HepG2 (cell line): ENCODE results near the gene MAP3K4. TPM values are rescaled to one million over a fixed set of nuclear protein-coding genes. Genes with fewer than 3 reads are reported as not detected.
A peak's percentile ranks its signal among the peaks of the same experiment; 100 is the strongest.

Experiments used
- GFI1 ChIP-seq: sonication (generic); formaldehyde crosslinking; IDR thresholded peaks from 2 replicates; pipeline ENCODE4 v1.5.0; 2020; ENCODE audit warnings: missing genetic modification reagents, mild to moderate bottlenecking, borderline replicate concordance
- HNRNPL ChIP-seq: fragments of 200-400 bp; formaldehyde crosslinking; IDR thresholded peaks from 2 replicates; pipeline ENCODE4 v1.6.1; 2017; ENCODE audit warnings: mild to moderate bottlenecking, low read depth, low read length
- HOXA7 ChIP-seq: sonication (generic); formaldehyde crosslinking; IDR thresholded peaks from 2 replicates; pipeline ENCODE4 v1.8.1; 2022; ENCODE audit warnings: mild to moderate bottlenecking, missing genetic modification reagents, moderate library complexity
- KDM2A ChIP-seq: sonication (generic); formaldehyde crosslinking; IDR thresholded peaks from 2 replicates; pipeline ENCODE4 v1.4.0; 2020; ENCODE audit warnings: low read depth, missing genetic modification reagents, borderline replicate concordance
- KLF13 ChIP-seq: sonication (generic); formaldehyde crosslinking; IDR thresholded peaks from 2 replicates; pipeline ENCODE4 v1.4.0; 2020; ENCODE audit warnings: mild to moderate bottlenecking, missing genetic modification reagents
- KMT2B ChIP-seq: IDR thresholded peaks from 2 replicates; pipeline ENCODE4 v1.6.1; 2016; ENCODE audit warnings: missing genetic modification reagents, missing compliant biosample characterization
- MYNN ChIP-seq: sonication (generic); formaldehyde crosslinking; IDR thresholded peaks from 2 replicates; pipeline ENCODE4 v1.4.0; 2020; ENCODE audit warnings: mild to moderate bottlenecking, low read depth, missing genetic modification reagents
- POLR2AphosphoS2 ChIP-seq: IDR thresholded peaks from 2 replicates; pipeline ENCODE4 v1.6.1; 2011; ENCODE audit warnings: low read depth, low read length, improper control_type of control experiment
- SRF ChIP-seq: IDR thresholded peaks from 2 replicates; pipeline ENCODE4 v1.6.1; 2011; ENCODE audit warnings: mild to moderate bottlenecking, low read depth, low read length, moderate library complexity
- ZBTB1 ChIP-seq: sonication (generic); formaldehyde crosslinking; IDR thresholded peaks from 2 replicates; pipeline ENCODE4 v1.4.0; 2020; ENCODE audit warnings: missing genetic modification reagents, borderline replicate concordance
- ZBTB7A ChIP-seq: sonication (generic); formaldehyde crosslinking; IDR thresholded peaks from 2 replicates; pipeline ENCODE4 v1.8.0; 2022; ENCODE audit warnings: mild to moderate bottlenecking, missing genetic modification reagents
- ZNF263 ChIP-seq: sonication (generic); formaldehyde crosslinking; IDR thresholded peaks from 2 replicates; pipeline ENCODE4 v1.4.0; 2020; ENCODE audit warnings: missing genetic modification reagents
- ZNF337 ChIP-seq: sonication (generic); formaldehyde crosslinking; IDR thresholded peaks from 2 replicates; pipeline ENCODE4 v1.5.1; 2020; ENCODE audit warnings: missing genetic modification reagents, low read depth, mild to moderate bottlenecking, borderline replicate concordance
- ZNF484 ChIP-seq: sonication (generic); formaldehyde crosslinking; IDR thresholded peaks from 2 replicates; pipeline ENCODE4 v1.5.1; 2020; ENCODE audit warnings: mild to moderate bottlenecking, low read depth, missing genetic modification reagents, borderline replicate concordance
- ZNF543 ChIP-seq: sonication (generic); formaldehyde crosslinking; IDR thresholded peaks from 2 replicates; pipeline ENCODE4 v1.4.0; 2020; ENCODE audit warnings: mild to moderate bottlenecking, missing genetic modification reagents
- ZNF550 ChIP-seq: sonication (generic); formaldehyde crosslinking; IDR thresholded peaks from 2 replicates; pipeline ENCODE4 v1.4.0; 2020; ENCODE audit warnings: mild to moderate bottlenecking, missing genetic modification reagents, borderline replicate concordance
- ZNF614 ChIP-seq: IDR thresholded peaks from 2 replicates; pipeline ENCODE4 v1.6.1; 2018; ENCODE audit warnings: missing biosample characterization, missing genetic modification reagents, inconsistent platforms, borderline replicate concordance
- ZNF644 ChIP-seq: IDR thresholded peaks from 2 replicates; pipeline ENCODE4 v1.6.1; 2016; ENCODE audit warnings: low read depth
- ZNF788 ChIP-seq: sonication (generic); formaldehyde crosslinking; IDR thresholded peaks from 2 replicates; pipeline ENCODE4 v1.5.0; 2020; ENCODE audit warnings: mild to moderate bottlenecking, missing genetic modification reagents, borderline replicate concordance
- polyA plus RNA-seq, 8 experiments: library from polyadenylated mRNA; depleted of rRNA in 3 of 8; stranded (reverse) in 7 of 8; unstranded in 1 of 8; fragments of >200 nt; fragmentation: Illumina TruSeq in 4 of 8; extraction: Trizol in 4 of 8; gene quantifications; 2 replicates each; pipeline versions ENCODE4 v1.2.1 to v1.2.3, GENCODE V29; 2011 to 2016; ENCODE audit warnings: low read depth in 4 of 8, missing spikeins in 1 of 8, mixed read lengths in 1 of 8; ENCODE audit not compliant: insufficient read depth in 1 of 8
- total RNA-seq, 5 experiments: library from RNA; depleted of rRNA; stranded (reverse); fragments of >200 nt; fragmentation: Illumina TruSeq; extraction: Trizol; gene quantifications; 2 replicates each; pipeline ENCODE4 v1.2.3, GENCODE V29; 2016; ENCODE audit warnings: low read depth in 1 of 5
- TF ChIP-seq, protein P1 (sequence below): sonication (generic); formaldehyde crosslinking; IDR thresholded peaks from 2 replicates; pipeline ENCODE4 v1.4.0; 2020; ENCODE audit warnings: missing genetic modification reagents, mild to moderate bottlenecking, borderline replicate concordance
- TF ChIP-seq, protein P2 (sequence below): sonication (generic); formaldehyde crosslinking; conservative IDR thresholded peaks from 2 replicates; pipeline ENCODE4 v1.5.0; 2020; ENCODE audit warnings: missing genetic modification reagents
- TF ChIP-seq, protein P3 (sequence below): sonication (generic); formaldehyde crosslinking; conservative IDR thresholded peaks from 2 replicates; pipeline ENCODE4 v1.4.0; 2020; ENCODE audit warnings: mild to moderate bottlenecking, missing genetic modification reagents, moderate library complexity
- TF ChIP-seq, protein P4 (sequence below): sonication (generic); formaldehyde crosslinking; IDR thresholded peaks from 2 replicates; pipeline ENCODE4 v1.8.0; 2022; ENCODE audit warnings: low read depth, missing genetic modification reagents

Gene MAP3K4
- total and polyA plus RNA-seq, 2 of the 13 experiments (the other 11 are each of a cell fraction or from before 2014, with no cell fraction given): 12.9 to 33.6 TPM

DNA sequence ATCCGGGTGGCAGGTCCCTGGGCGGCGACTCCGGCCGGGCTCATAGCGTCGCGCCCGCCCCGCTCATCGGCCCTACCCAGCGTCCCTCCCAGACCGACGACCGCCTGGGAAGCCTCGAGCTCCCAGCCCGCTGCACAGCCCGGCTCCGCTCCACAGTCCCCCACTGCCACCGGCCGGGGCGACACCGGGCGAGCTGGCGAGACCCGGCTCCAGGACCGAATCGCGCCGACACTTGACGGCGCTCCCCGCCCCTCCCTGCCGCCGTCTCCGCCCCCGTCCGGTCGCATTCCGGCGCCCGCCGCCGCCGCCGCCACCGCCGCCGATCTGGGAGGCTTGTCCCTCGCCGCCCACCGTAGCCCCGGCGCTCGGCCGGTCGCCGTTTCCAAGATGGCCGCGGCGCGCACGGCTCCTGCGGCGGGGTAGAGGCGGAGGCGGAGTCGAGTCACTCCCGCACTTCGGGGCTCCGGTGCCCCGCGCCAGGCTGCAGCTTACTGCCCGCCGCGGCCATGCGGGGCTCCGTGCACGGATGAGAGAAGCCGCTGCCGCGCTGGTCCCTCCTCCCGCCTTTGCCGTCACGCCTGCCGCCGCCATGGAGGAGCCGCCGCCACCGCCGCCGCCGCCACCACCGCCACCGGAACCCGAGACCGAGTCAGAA lies at the start of gene MAP3K4 (continued):
- TF ChIP-seq, protein P1, sequence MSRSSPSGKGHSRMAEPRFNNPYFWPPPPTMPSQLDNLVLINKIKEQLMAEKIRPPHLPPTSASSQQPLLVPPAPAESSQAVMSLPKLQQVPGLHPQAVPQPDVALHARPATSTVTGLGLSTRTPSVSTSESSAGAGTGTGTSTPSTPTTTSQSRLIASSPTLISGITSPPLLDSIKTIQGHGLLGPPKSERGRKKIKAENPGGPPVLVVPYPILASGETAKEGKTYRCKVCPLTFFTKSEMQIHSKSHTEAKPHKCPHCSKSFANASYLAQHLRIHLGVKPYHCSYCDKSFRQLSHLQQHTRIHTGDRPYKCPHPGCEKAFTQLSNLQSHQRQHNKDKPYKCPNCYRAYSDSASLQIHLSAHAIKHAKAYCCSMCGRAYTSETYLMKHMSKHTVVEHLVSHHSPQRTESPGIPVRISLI (CRISPR knock-in tag): peak; percentile 11
- TF ChIP-seq ZNF644 (CRISPR knock-in tag) (no peak), HNRNPL (no peak), ZNF263 (CRISPR knock-in tag) (no peak), HOXA7 (CRISPR knock-in tag) (no peak), KLF13 (CRISPR knock-in tag) (no peak), ZNF337 (peak; percentile 49; the same call in 1 of the 2 replicates), ZNF484 (CRISPR knock-in tag) (no peak), ZNF543 (peak; percentile 97), KDM2A (CRISPR knock-in tag) (peak; percentile 95), ZBTB7A (CRISPR knock-in tag) (no peak), SRF (no peak), ZNF788 (peak; percentile 60), GFI1 (CRISPR knock-in tag) (no peak; the same call in 1 of the 2 replicates), POLR2AphosphoS2 (no peak), MYNN (CRISPR knock-in tag) (no peak), ZNF550 (no peak), ZNF614 (CRISPR knock-in tag) (peak; percentile 51; the same call in 1 of the 2 replicates), ZBTB1 (no peak), KMT2B (CRISPR knock-in tag) (peak; percentile 75)
- TF ChIP-seq, protein P2, sequence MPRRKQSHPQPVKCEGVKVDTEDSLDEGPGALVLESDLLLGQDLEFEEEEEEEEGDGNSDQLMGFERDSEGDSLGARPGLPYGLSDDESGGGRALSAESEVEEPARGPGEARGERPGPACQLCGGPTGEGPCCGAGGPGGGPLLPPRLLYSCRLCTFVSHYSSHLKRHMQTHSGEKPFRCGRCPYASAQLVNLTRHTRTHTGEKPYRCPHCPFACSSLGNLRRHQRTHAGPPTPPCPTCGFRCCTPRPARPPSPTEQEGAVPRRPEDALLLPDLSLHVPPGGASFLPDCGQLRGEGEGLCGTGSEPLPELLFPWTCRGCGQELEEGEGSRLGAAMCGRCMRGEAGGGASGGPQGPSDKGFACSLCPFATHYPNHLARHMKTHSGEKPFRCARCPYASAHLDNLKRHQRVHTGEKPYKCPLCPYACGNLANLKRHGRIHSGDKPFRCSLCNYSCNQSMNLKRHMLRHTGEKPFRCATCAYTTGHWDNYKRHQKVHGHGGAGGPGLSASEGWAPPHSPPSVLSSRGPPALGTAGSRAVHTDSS (CRISPR knock-in tag): peak; percentile 66; the same call in 1 of the 2 replicates
- TF ChIP-seq, protein P3, sequence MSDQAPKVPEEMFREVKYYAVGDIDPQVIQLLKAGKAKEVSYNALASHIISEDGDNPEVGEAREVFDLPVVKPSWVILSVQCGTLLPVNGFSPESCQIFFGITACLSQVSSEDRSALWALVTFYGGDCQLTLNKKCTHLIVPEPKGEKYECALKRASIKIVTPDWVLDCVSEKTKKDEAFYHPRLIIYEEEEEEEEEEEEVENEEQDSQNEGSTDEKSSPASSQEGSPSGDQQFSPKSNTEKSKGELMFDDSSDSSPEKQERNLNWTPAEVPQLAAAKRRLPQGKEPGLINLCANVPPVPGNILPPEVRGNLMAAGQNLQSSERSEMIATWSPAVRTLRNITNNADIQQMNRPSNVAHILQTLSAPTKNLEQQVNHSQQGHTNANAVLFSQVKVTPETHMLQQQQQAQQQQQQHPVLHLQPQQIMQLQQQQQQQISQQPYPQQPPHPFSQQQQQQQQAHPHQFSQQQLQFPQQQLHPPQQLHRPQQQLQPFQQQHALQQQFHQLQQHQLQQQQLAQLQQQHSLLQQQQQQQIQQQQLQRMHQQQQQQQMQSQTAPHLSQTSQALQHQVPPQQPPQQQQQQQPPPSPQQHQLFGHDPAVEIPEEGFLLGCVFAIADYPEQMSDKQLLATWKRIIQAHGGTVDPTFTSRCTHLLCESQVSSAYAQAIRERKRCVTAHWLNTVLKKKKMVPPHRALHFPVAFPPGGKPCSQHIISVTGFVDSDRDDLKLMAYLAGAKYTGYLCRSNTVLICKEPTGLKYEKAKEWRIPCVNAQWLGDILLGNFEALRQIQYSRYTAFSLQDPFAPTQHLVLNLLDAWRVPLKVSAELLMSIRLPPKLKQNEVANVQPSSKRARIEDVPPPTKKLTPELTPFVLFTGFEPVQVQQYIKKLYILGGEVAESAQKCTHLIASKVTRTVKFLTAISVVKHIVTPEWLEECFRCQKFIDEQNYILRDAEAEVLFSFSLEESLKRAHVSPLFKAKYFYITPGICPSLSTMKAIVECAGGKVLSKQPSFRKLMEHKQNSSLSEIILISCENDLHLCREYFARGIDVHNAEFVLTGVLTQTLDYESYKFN (CRISPR knock-in tag): peak; percentile 16; the same call in 1 of the 2 replicates
- TF ChIP-seq, protein P4, sequence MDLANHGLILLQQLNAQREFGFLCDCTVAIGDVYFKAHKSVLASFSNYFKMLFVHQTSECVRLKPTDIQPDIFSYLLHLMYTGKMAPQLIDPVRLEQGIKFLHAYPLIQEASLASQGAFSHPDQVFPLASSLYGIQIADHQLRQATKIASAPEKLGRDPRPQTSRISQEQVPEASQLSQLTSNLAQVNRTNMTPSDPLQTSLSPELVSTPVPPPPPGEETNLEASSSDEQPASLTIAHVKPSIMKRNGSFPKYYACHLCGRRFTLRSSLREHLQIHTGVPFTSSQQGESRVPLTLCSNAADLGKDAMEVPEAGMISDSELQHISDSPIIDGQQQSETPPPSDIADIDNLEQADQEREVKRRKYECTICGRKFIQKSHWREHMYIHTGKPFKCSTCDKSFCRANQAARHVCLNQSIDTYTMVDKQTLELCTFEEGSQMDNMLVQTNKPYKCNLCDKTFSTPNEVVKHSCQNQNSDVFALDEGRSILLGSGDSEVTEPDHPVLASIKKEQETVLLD (CRISPR knock-in tag): peak; percentile 100
